MM.1S (cell line): ENCODE data around the gene MYRIP.

Source experiments
- DNase-seq: peaks from one replicate; pipeline ENCODE4 v3.0.0-alpha.2; 2015
- H2AFZ ChIP-seq: fragments of 300-600 bp; sonication (generic); 2 replicates; pipeline ENCODE4 v1.6.0; 2016; ENCODE audit warnings: antibody characterized with exemption, low read length
- H3F3A ChIP-seq: fragments of 300-600 bp; sonication (generic); 2 replicates; pipeline ENCODE4 v1.6.1; 2016; ENCODE audit warnings: mild to moderate bottlenecking, antibody characterized with exemption, low read length, moderate library complexity, mixed read lengths; ENCODE audit not compliant: insufficient read depth
- H3K27ac ChIP-seq: fragments of 300-600 bp; sonication (generic); 2 replicates; pipeline ENCODE4 v1.5.1; 2016; ENCODE audit warnings: mild to moderate bottlenecking, low read length
- H3K27me3 ChIP-seq: fragments of 300-600 bp; sonication (generic); replicated peaks from 2 replicates; pipeline ENCODE4 v1.6.0; 2016; ENCODE audit warnings: low read length; ENCODE audit not compliant: insufficient read depth
- H3K36me3 ChIP-seq: fragments of 300-600 bp; sonication (generic); replicated peaks from 2 replicates; pipeline ENCODE4 v1.6.1; 2016; ENCODE audit warnings: mild to moderate bottlenecking, low read length, mixed read lengths; ENCODE audit not compliant: insufficient read depth
- H3K4me1 ChIP-seq: fragments of 300-600 bp; sonication (generic); 2 replicates; pipeline ENCODE4 v1.6.1; 2016; ENCODE audit warnings: low read length, mixed read lengths
- H3K4me2 ChIP-seq: fragments of 300-600 bp; sonication (generic); 2 replicates; pipeline ENCODE4 v1.6.0; 2016; ENCODE audit warnings: low read depth, low read length
- H3K4me3 ChIP-seq: fragments of 300-600 bp; sonication (generic); 2 replicates; pipeline ENCODE4 v1.5.1; 2016; ENCODE audit warnings: low read length, mixed read lengths
- H3K79me2 ChIP-seq: fragments of 300-600 bp; sonication (generic); 2 replicates; pipeline ENCODE4 v1.6.1; 2016; ENCODE audit warnings: mixed run types, low read length, mixed read lengths
- H3K9ac ChIP-seq: fragments of 300-600 bp; sonication (generic); 2 replicates; pipeline ENCODE4 v1.6.1; 2016; ENCODE audit warnings: low read length, mixed read lengths
- H3K9me2 ChIP-seq: fragments of 300-600 bp; sonication (generic); replicated peaks from 2 replicates; pipeline ENCODE4 v1.6.1; 2016; ENCODE audit warnings: mild to moderate bottlenecking, low read length, mixed read lengths; ENCODE audit not compliant: insufficient read depth
- H3K9me3 ChIP-seq: fragments of 300-600 bp; sonication (generic); replicated peaks from 2 replicates; pipeline ENCODE4 v1.6.1; 2016; ENCODE audit warnings: mild to moderate bottlenecking, low read length, mixed read lengths; ENCODE audit not compliant: insufficient read depth
- H4K20me1 ChIP-seq: fragments of 300-600 bp; sonication (generic); 2 replicates; pipeline ENCODE4 v1.6.1; 2016; ENCODE audit warnings: mild to moderate bottlenecking, low read length, moderate library complexity, mixed read lengths; ENCODE audit not compliant: insufficient read depth
- CTCF ChIP-seq: fragments of 300-600 bp; sonication (generic); IDR thresholded peaks from 2 replicates; pipeline ENCODE4 v1.5.1; 2016; ENCODE audit warnings: antibody characterized with exemption, low read length, mixed read lengths
- EZH2 ChIP-seq: fragments of 300-600 bp; sonication (generic); optimal IDR thresholded peaks from 2 replicates; pipeline ENCODE3; 2017; ENCODE audit warnings: low read depth, mild to moderate bottlenecking, antibody characterized with exemption, low read length, mixed read lengths
- EZH2phosphoT487 ChIP-seq: fragments of 300-600 bp; sonication (generic); IDR thresholded peaks from 2 replicates; pipeline ENCODE4 v1.6.1; 2018; ENCODE audit warnings: antibody characterized with exemption, low read length

Gene MYRIP

GRCh38 chr3:40308725-40309417, 499.5 kb downstream of the MYRIP start:
- no peak for DNase-seq
- no peaks in the 10 kb centered on the region for H3K9me2 ChIP-seq
- H4K20me1 ChIP-seq: no peaks in the 10 kb centered on the region
- no peaks in the 10 kb centered on the region for H3F3A ChIP-seq
- H3K9ac ChIP-seq: peak overlapping the region; percentile 40; the same call in 1 of the 2 replicates
- H3K4me2 ChIP-seq: peak overlapping the region; percentile 72
- peak overlapping the region; percentile 95 for H3K4me3 ChIP-seq
- H3K36me3 ChIP-seq: no peaks in the 10 kb centered on the region
- H3K27me3 ChIP-seq: no peaks in the 10 kb centered on the region
- H3K27ac ChIP-seq: no peak overlapping the region
- H3K4me1 ChIP-seq: no peaks in the 10 kb centered on the region
- H3K9me3 ChIP-seq: no peaks in the 10 kb centered on the region
- peak overlapping the region; percentile 96 for H2AFZ ChIP-seq
- TF ChIP-seq EZH2phosphoT487 (no peak), CTCF (no peak), EZH2 (no peak)
- H3K79me2 ChIP-seq: peaks cover 11% of the 10 kb centered on the region

- Histone ChIP-seq H4K20me1 (no peaks in the 10 kb centered on the region), H3K27me3 (no peaks in the 10 kb centered on the region), H3K79me2 (peaks cover 11% of the 10 kb centered on the region), H3K4me3 (peak within 1 kb of the TSS; percentile 95), H3K27ac (0 out of 2 replicates have a peak within 1 kb of the TSS, but pooled peaks have one; percentile 25), H3K4me1 (no peaks in the 10 kb centered on the region), H3K9ac (peak within 1 kb of the TSS; percentile 85), H3K9me3 (no peaks in the 10 kb centered on the region), H3F3A (no peaks in the 10 kb centered on the region), H3K4me2 (peak within 1 kb of the TSS; percentile 72), H3K9me2 (no peaks in the 10 kb centered on the region), H3K36me3 (no peaks in the 10 kb centered on the region), H2AFZ (peak within 1 kb of the TSS; percentile 96)
- peak; percentile 97 for DNase-seq
- TF ChIP-seq CTCF (peak; percentile 89), EZH2phosphoT487 (no peak), EZH2 (no peak)
These were observed 500.1 kb downstream of the MYRIP start, which contains the start of gene EIF1B for GRCh38 chr3:40309418-40309924. Gene EIF1B, plus strand, starts transcription at chr3:40309707. Its CDS starts 235 bp downstream, at chr3:40309942.
